H9 (cell line): ENCODE data around the gene CD86. TPM values are rescaled to one million over a fixed set of nuclear protein-coding genes. Genes with fewer than 3 reads are reported as not detected.

Source experiments
- DNase-seq: peaks from one replicate; pipeline ENCODE4 v3.0.0-alpha.2; 2017
- H2AFZ ChIP-seq: one replicate; pipeline ENCODE4 v1.6.1; 2013; ENCODE audit warnings: mild to moderate bottlenecking, low read length, control low read depth, moderate library complexity
- H2AK5ac ChIP-seq: 2 replicates; pipeline ENCODE4 v1.6.1; 2013; ENCODE audit warnings: low read length, control low read depth, mixed read lengths; ENCODE audit not compliant: insufficient read length
- H2BK120ac ChIP-seq: one replicate; pipeline ENCODE4 v1.6.1; 2013; ENCODE audit warnings: low read depth, mild to moderate bottlenecking, low read length, control low read depth, inconsistent platforms; ENCODE audit not compliant: poor library complexity, severe bottlenecking
- H2BK12ac ChIP-seq: 2 replicates; pipeline ENCODE4 v1.6.1; 2013; ENCODE audit warnings: low read length, control low read depth, mixed read lengths, low read depth; ENCODE audit not compliant: insufficient read length
- H2BK15ac ChIP-seq: 2 replicates; pipeline ENCODE4 v1.6.1; 2013; ENCODE audit warnings: low read depth, low read length, control low read depth
- H2BK20ac ChIP-seq: one replicate; pipeline ENCODE4 v1.6.1; 2013; ENCODE audit warnings: low read depth, mild to moderate bottlenecking, low read length, control low read depth, inconsistent platforms; ENCODE audit not compliant: poor library complexity, severe bottlenecking
- H2BK5ac ChIP-seq: 2 replicates; pipeline ENCODE4 v1.6.1; 2013; ENCODE audit warnings: low read length, control low read depth, mixed read lengths; ENCODE audit not compliant: insufficient read length
- H3K14ac ChIP-seq: 2 replicates; pipeline ENCODE4 v1.6.1; 2013; ENCODE audit warnings: low read length, control low read depth; ENCODE audit not compliant: insufficient read depth
- H3K18ac ChIP-seq: 2 replicates; pipeline ENCODE4 v1.6.1; 2013; ENCODE audit warnings: low read depth, mild to moderate bottlenecking, mixed read lengths, low read length, control low read depth; ENCODE audit not compliant: insufficient read length
- H3K23ac ChIP-seq: 2 replicates; pipeline ENCODE4 v1.6.1; 2013; ENCODE audit warnings: low read length, control low read depth, mixed read lengths, low read depth; ENCODE audit not compliant: insufficient read length
- H3K23me2 ChIP-seq: 2 replicates; pipeline ENCODE4 v1.6.1; 2013; ENCODE audit warnings: low read depth, mild to moderate bottlenecking, mixed read lengths, low read length, control low read depth; ENCODE audit not compliant: insufficient read length, poor library complexity, severe bottlenecking
- H3K27ac ChIP-seq: 2 replicates; pipeline ENCODE4 v1.5.1; 2013; ENCODE audit warnings: low read length, control low read depth, mixed read lengths, low read depth; ENCODE audit not compliant: insufficient read length
- H3K27me3 ChIP-seq: 2 replicates; pipeline ENCODE4 v1.6.1; 2013; ENCODE audit warnings: low read length, control low read depth, inconsistent platforms; ENCODE audit not compliant: insufficient read depth
- H3K4ac ChIP-seq: 2 replicates; pipeline ENCODE4 v1.6.1; 2013; ENCODE audit warnings: low read depth, mild to moderate bottlenecking, control low read depth, inconsistent platforms, low read length, moderate library complexity
- H3K4me1 ChIP-seq: 2 replicates; pipeline ENCODE4 v1.6.1; 2013; ENCODE audit warnings: low read length, control low read depth, inconsistent platforms; ENCODE audit not compliant: insufficient read depth
- H3K4me2 ChIP-seq: 2 replicates; pipeline ENCODE4 v1.6.1; 2013; ENCODE audit warnings: low read length, control low read depth, mixed read lengths; ENCODE audit not compliant: insufficient read length, insufficient read depth
- H3K56ac ChIP-seq: 2 replicates; pipeline ENCODE4 v1.6.1; 2013; ENCODE audit warnings: low read depth, mild to moderate bottlenecking, mixed read lengths, low read length, control low read depth; ENCODE audit not compliant: insufficient read length
- H3K79me1 ChIP-seq: 2 replicates; pipeline ENCODE4 v1.6.1; 2013; ENCODE audit warnings: low read depth, mild to moderate bottlenecking, moderate library complexity, low read length, control low read depth, inconsistent platforms; ENCODE audit not compliant: insufficient read depth, poor library complexity, severe bottlenecking
- H3K79me2 ChIP-seq: 2 replicates; pipeline ENCODE4 v1.6.1; 2013; ENCODE audit warnings: low read length, control low read depth, inconsistent platforms; ENCODE audit not compliant: insufficient read depth
- H3K9ac ChIP-seq: 2 replicates; pipeline ENCODE4 v1.6.1; 2013; ENCODE audit warnings: low read length, control low read depth, mixed read lengths; ENCODE audit not compliant: insufficient read length; ENCODE audit errors: extremely low read depth
- H3K9me3 ChIP-seq: one replicate; pipeline ENCODE4 v1.6.1; 2013; ENCODE audit warnings: low read depth, low read length, inconsistent platforms; ENCODE audit not compliant: control insufficient read depth
- H3T11ph ChIP-seq: one replicate; pipeline ENCODE4 v1.6.1; 2013; ENCODE audit warnings: mild to moderate bottlenecking, low read length, control low read depth, inconsistent platforms
- H4K20me1 ChIP-seq: one replicate; pipeline ENCODE4 v1.6.1; 2013; ENCODE audit not compliant: control insufficient read depth, insufficient read length, insufficient read depth
- H4K5ac ChIP-seq: 2 replicates; pipeline ENCODE4 v1.6.1; 2013; ENCODE audit warnings: low read depth, mild to moderate bottlenecking, mixed read lengths, low read length, control low read depth; ENCODE audit not compliant: insufficient read length
- H4K8ac ChIP-seq: replicated peaks from 2 replicates; pipeline ENCODE4 v1.6.1; 2013; ENCODE audit warnings: low read length, control low read depth, mixed read lengths, low read depth; ENCODE audit not compliant: insufficient read length
- H4K91ac ChIP-seq: 2 replicates; pipeline ENCODE4 v1.6.1; 2013; ENCODE audit warnings: low read depth, mild to moderate bottlenecking, moderate library complexity, mixed read lengths, low read length, control low read depth; ENCODE audit not compliant: insufficient read length
- H3K27ac Mint-ChIP-seq, 3 experiments: 2 replicates in 2 of 3; 3 replicates in 1 of 3; pipeline ENCODE4 v1.8.0; 2020 to 2021; ENCODE audit warnings: mixed read lengths in 3 of 3, mild to moderate bottlenecking in 1 of 3, moderate library complexity in 1 of 3
- H3K27me3 Mint-ChIP-seq: 2 replicates; pipeline ENCODE4 v1.8.0; 2021; ENCODE audit warnings: low read depth, mild to moderate bottlenecking, moderate library complexity, mixed read lengths
- H3K36me3 Mint-ChIP-seq, 3 experiments: 2 replicates in 2 of 3; 3 replicates in 1 of 3; pipeline ENCODE4 v1.8.0; 2020 to 2021; ENCODE audit warnings: low read depth in 3 of 3, mixed read lengths in 3 of 3; ENCODE audit not compliant: insufficient read depth in 1 of 3
- H3K4me1 Mint-ChIP-seq, 2 experiments: 2 replicates each; pipeline ENCODE4 v1.8.0; 2020; ENCODE audit warnings: mixed read lengths in 2 of 2
- H3K4me3 Mint-ChIP-seq, 2 experiments: 2 replicates in 1 of 2; 3 replicates in 1 of 2; pipeline ENCODE4 v1.8.0; 2020 to 2021; ENCODE audit warnings: mild to moderate bottlenecking in 2 of 2, mixed read lengths in 2 of 2, moderate library complexity in 1 of 2
- H3K9me3 Mint-ChIP-seq, 2 experiments: 2 replicates in 1 of 2; 3 replicates in 1 of 2; pipeline ENCODE4 v1.8.0; 2020; ENCODE audit warnings: mild to moderate bottlenecking in 2 of 2, mixed read lengths in 2 of 2, moderate library complexity in 1 of 2
- CTCF ChIP-seq: fragments of 200-600 bp; sonication (generic); conservative IDR thresholded peaks from 3 replicates; pipeline ENCODE4 v1.8.0; 2021; ENCODE audit warnings: antibody characterized with exemption, mild to moderate bottlenecking
- WGBS: extraction: QIAGEN DNeasy Blood & Tissue Kit; methylation state at CpG from one replicate; pipeline ENCODE4 v1.1.7; 2013; ENCODE audit warnings: missing lambda C conversion rate, low lambda C conversion rate, mixed read lengths; ENCODE audit not compliant: insufficient read length; ENCODE audit errors: extremely low coverage; 5-methylcytosine and 5-hydroxymethylcytosine counted together
- total RNA-seq: library from RNA; stranded (reverse); gene quantifications from 2 replicates; pipeline ENCODE4 v1.2.1, GENCODE V29; 2021

The CD86 gene
- total RNA-seq, 1 experiment from 2014 or later: not detected

DNA sequence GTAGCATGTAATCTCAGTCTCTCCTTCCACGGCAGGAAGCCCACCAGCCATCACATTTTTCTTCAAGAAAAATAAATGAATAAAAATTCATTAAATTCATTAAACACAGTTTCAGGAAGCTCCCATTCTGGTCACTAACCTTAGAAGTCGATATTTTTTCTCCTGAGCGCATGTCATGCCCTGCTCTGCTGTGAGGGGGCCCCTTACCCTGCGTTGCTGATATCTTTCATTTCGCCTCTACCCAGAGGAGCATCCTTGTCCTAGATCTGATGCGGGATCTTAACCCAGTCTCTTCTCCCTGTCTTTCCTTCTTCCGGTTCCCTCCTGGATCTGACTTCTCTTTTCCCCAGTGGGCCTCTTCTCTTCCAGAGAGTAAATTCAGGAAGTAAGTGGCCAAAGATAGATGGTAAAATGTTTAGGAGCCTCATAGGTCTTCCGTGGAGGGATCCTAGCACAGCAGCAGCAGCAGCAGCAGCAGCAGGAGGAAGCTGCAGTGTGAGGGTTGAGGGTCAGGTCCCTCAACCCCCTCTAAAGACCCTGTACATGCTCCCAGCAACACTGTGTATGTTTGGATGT, 31.7 kb upstream of the CD86 start:
- no peak overlapping the region for H3K9ac ChIP-seq

More for the DNA sequence above, 31.7 kb upstream of the CD86 start:
- H2BK120ac ChIP-seq: no peak overlapping the region
- H3T11ph ChIP-seq: no peak overlapping the region
- H2BK5ac ChIP-seq: no peak overlapping the region
- no peaks in the 10 kb centered on the region for H3K9me3 ChIP-seq
- no peaks in the 10 kb centered on the region for H3K27me3 ChIP-seq
- H3K56ac ChIP-seq: no peak overlapping the region
- no peak overlapping the region for H4K8ac ChIP-seq
- H4K5ac ChIP-seq: no peak overlapping the region
- H4K20me1 ChIP-seq: no peaks in the 10 kb centered on the region
- no peaks in the 10 kb centered on the region for H3K23me2 ChIP-seq
- no peak overlapping the region for H3K27ac ChIP-seq
- H3K36me3 Mint-ChIP-seq: no peaks in the 10 kb centered on the region
- H3K14ac ChIP-seq: no peak overlapping the region
- H2AK5ac ChIP-seq: no peak overlapping the region
- H3K18ac ChIP-seq: no peak overlapping the region
- H4K91ac ChIP-seq: no peak overlapping the region
- no CpG with 5 or more reads among the region's 8 CpGs for WGBS
- peaks cover 14 to 17% of the 10 kb centered on the region in 2 experiments for H3K4me1 Mint-ChIP-seq
- H3K27ac Mint-ChIP-seq: peak overlapping the region in 2 of 3 experiments; percentile 9 to 14; a peak in 2 of 7 replicates
- no peaks in the 10 kb centered on the region; a peak in 1 of 5 replicates for H3K9me3 Mint-ChIP-seq
- no peaks in the 10 kb centered on the region for H3K79me2 ChIP-seq
- H2AFZ ChIP-seq: peak overlapping the region; percentile 58
- H3K23ac ChIP-seq: no peak overlapping the region
- H3K4me1 ChIP-seq: no peaks in the 10 kb centered on the region; the same call in 1 of the 2 replicates
- H2BK20ac ChIP-seq: no peak overlapping the region
- peaks cover 9% of the 10 kb centered on the region for H3K27me3 Mint-ChIP-seq
- H2BK12ac ChIP-seq: no peak overlapping the region
- H3K4me2 ChIP-seq: no peak overlapping the region
- peak; percentile 34; the same call in 2 of the 3 replicates for TF ChIP-seq CTCF
- no peak for DNase-seq
- no peak overlapping the region for H2BK15ac ChIP-seq
- H3K4me3 Mint-ChIP-seq: no peak overlapping the region; a peak in 1 of 5 replicates
- no peak overlapping the region for H3K4ac ChIP-seq
- H3K79me1 ChIP-seq: no peaks in the 10 kb centered on the region
